ENCODE data around the gene OR2AT4.
A peak's percentile ranks its signal among the peaks of the same experiment; 100 is the strongest.

Gene OR2AT4

DNA sequence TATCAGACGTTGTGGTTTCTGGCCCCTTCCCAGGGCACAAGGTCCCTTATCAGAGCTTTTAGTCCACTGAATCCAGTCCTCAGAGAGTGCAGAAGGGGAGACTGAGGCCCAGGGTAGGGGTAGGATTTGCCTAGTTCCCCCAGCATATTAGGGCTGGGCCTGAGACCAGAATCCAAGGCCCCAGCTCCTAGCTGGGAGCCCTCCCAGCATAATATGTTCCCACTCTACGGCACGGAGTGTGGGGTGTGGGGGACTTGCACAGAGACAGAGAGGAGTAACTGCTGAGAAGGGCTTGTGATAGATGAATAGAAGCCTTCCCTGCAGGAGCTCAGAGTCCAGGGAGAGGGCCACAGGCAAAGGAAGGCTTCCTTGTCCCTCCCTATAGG lies 64.1 kb downstream of the OR2AT4 start:
- TF ChIP-seq GABPA (IDR thresholded peaks at IDR 0.05; ENCODE audit: low read depth), result no peak
- no peak for TF ChIP-seq POLR2AphosphoS5 (IDR thresholded peaks at IDR 0.05; ENCODE audit: low read depth)
- TF ChIP-seq SPI1 (IDR thresholded peaks at IDR 0.05; ENCODE audit: borderline replicate concordance, low read depth), result no peak
- TF ChIP-seq, protein P1, sequence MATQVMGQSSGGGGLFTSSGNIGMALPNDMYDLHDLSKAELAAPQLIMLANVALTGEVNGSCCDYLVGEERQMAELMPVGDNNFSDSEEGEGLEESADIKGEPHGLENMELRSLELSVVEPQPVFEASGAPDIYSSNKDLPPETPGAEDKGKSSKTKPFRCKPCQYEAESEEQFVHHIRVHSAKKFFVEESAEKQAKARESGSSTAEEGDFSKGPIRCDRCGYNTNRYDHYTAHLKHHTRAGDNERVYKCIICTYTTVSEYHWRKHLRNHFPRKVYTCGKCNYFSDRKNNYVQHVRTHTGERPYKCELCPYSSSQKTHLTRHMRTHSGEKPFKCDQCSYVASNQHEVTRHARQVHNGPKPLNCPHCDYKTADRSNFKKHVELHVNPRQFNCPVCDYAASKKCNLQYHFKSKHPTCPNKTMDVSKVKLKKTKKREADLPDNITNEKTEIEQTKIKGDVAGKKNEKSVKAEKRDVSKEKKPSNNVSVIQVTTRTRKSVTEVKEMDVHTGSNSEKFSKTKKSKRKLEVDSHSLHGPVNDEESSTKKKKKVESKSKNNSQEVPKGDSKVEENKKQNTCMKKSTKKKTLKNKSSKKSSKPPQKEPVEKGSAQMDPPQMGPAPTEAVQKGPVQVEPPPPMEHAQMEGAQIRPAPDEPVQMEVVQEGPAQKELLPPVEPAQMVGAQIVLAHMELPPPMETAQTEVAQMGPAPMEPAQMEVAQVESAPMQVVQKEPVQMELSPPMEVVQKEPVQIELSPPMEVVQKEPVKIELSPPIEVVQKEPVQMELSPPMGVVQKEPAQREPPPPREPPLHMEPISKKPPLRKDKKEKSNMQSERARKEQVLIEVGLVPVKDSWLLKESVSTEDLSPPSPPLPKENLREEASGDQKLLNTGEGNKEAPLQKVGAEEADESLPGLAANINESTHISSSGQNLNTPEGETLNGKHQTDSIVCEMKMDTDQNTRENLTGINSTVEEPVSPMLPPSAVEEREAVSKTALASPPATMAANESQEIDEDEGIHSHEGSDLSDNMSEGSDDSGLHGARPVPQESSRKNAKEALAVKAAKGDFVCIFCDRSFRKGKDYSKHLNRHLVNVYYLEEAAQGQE (IDR thresholded peaks at IDR 0.05; ENCODE audit: insufficient replicate concordance, low read depth), result no peak
- TF ChIP-seq, protein P2, sequence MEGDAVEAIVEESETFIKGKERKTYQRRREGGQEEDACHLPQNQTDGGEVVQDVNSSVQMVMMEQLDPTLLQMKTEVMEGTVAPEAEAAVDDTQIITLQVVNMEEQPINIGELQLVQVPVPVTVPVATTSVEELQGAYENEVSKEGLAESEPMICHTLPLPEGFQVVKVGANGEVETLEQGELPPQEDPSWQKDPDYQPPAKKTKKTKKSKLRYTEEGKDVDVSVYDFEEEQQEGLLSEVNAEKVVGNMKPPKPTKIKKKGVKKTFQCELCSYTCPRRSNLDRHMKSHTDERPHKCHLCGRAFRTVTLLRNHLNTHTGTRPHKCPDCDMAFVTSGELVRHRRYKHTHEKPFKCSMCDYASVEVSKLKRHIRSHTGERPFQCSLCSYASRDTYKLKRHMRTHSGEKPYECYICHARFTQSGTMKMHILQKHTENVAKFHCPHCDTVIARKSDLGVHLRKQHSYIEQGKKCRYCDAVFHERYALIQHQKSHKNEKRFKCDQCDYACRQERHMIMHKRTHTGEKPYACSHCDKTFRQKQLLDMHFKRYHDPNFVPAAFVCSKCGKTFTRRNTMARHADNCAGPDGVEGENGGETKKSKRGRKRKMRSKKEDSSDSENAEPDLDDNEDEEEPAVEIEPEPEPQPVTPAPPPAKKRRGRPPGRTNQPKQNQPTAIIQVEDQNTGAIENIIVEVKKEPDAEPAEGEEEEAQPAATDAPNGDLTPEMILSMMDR (IDR thresholded peaks at IDR 0.05; ENCODE audit: insufficient read depth, low read length), result no peak
- Histone ChIP-seq H3K4me3 (replicated peaks; ENCODE audit: insufficient read depth, low read length) (no peak overlapping the region), H3K27me3 (ENCODE audit: insufficient read depth, poor library complexity, severe bottlenecking) (no peaks in the 10 kb centered on the region), H3K27ac (replicated peaks) (no peak overlapping the region)
- DNase-seq (ENCODE audit: low read depth in 1 of 2, low spot score in 1 of 2), result no peak

DNA sequence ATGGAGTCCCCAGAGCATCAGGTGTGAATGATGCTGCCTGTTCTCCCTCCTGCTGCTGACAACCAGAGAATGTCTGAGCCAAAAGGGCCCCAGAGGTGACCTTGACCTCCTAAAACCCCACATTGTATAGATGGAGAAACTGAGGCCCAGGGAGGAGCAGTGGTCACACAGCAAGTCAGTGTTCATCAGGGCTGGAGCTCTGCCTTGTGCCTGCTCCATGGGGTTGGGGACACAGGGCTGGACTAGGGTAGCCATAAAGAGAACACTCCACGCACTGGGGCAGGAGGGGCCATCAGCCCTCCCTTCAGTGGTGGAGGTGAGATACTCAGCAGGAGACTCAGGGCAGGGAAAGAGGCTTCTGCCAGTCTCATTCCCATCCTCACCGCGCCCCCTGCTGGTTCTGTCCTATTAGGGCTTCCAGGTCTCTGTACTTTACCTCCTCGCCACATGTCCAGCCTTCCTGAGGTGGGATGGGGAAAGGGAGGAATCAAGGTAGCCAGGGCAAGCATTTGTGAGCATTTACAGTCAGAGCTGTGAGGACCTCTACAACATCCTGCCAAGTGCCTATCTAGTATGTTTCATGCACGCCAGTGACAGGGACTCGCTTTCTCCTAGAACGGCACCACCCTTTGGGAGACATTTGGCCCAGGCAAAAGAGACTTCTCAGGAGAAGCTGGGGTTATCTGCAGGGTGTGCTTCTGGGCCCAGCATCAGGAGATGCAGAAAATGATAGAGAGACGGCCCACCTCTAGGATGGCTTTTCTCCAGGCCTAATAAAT lies 64.7 kb downstream of the OR2AT4 start:
- no peak overlapping the region for H3K27ac ChIP-seq (replicated peaks)
- peak; percentile 35 to 65 for DNase-seq (ENCODE audit: low read depth in 1 of 2, low spot score in 1 of 2)

More for the DNA sequence above, 64.7 kb downstream of the OR2AT4 start:
- Histone ChIP-seq H3K4me3 (replicated peaks; ENCODE audit: insufficient read depth, low read length) (no peak overlapping the region), H3K27me3 (ENCODE audit: insufficient read depth, poor library complexity, severe bottlenecking) (no peaks in the 10 kb centered on the region)
- TF ChIP-seq, protein P2 (IDR thresholded peaks at IDR 0.05; ENCODE audit: insufficient read depth, low read length), result peak; percentile 89
- TF ChIP-seq GABPA (IDR thresholded peaks at IDR 0.05; ENCODE audit: low read depth), result no peak
- no peak for TF ChIP-seq POLR2AphosphoS5 (IDR thresholded peaks at IDR 0.05; ENCODE audit: low read depth)
- TF ChIP-seq, protein P1 (IDR thresholded peaks at IDR 0.05; ENCODE audit: insufficient replicate concordance, low read depth), result no peak
- no peak for TF ChIP-seq SPI1 (IDR thresholded peaks at IDR 0.05; ENCODE audit: borderline replicate concordance, low read depth)

Measured in HL-60 (cell line).